GM21528 (cell line): ENCODE results near the gene RUVBL1.
"Not testable (repeated sequence)": the region's sequence is repeated elsewhere in the genome, so short reads cannot be mapped to it uniquely, and the experiment has no call there.

Experiments
- ATAC-seq: cut with Tn5 transposase; IDR thresholded peaks from one replicate; pipeline ENCODE4 v1.9.1; 2021; ENCODE audit warnings: mild to moderate bottlenecking, moderate library complexity; ENCODE audit not compliant: unreplicated experiment, low FRiP score

The RUVBL1 gene

DNA sequence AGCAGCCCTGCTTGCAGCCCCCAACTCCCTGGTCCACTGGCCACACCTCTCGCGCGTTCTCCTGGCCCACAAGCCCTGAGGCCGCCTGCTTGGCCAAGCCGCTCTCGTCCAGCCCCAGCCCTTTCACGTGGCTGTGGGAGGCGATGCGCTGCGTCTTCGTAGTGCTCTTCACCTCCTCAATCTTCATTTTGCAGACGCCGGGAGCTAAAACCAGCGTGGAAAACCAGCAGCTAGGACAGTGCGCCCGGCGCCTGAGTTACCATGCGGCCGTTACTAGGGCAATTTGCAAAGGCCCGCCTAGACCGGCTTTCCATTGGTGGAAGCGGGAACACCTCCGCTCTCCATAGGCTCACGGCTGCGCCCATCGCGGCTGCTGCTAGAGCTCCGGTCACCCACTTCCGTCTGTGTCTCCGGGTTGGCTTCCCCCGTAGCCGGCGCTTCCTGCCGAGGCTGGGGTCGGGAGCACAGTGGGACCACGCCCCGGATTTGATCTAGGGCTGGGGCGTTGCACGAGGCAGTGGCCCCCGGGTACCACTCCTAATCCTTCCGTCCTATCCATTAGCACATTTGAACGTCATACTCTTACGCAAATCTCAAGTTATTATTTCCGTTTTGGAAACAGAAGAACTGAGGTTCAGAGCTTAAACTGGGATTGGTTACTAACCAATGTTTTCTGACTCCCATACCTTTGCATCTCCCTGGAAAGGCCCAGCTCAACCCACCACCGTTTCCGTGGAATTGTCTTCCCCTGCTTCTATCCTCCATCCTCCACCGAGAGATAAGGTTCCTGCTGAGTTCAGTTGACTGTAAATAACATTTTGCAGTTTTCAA is at the start of gene RUVBL1:
Gene RUVBL1 (minus strand): TSS at position 275 of the 831 bp plus-strand sequence. CDS start 88 bp downstream, at position 187.
- peak; percentile 95 for ATAC-seq

DNA sequence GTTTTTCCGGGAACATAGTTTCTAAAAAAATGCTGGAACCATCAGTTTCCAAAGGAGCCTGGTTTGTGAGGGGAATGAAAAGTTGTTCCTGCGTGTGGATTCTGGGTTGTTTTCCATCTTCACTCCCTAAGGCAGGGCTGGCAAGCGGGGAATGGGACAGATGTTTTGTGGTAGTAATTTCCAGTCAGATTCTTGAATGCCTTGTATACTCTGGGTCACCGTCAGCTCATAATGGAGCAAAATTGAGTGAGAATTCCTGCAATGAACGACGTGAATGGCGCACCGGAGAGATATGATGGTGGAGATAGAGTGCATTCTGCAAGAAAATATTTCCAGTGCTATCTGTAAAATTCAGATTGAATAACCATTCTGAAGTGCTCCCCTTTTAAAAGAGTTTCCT is 49.6 kb upstream of the RUVBL1 start:
- no peak for ATAC-seq

DNA sequence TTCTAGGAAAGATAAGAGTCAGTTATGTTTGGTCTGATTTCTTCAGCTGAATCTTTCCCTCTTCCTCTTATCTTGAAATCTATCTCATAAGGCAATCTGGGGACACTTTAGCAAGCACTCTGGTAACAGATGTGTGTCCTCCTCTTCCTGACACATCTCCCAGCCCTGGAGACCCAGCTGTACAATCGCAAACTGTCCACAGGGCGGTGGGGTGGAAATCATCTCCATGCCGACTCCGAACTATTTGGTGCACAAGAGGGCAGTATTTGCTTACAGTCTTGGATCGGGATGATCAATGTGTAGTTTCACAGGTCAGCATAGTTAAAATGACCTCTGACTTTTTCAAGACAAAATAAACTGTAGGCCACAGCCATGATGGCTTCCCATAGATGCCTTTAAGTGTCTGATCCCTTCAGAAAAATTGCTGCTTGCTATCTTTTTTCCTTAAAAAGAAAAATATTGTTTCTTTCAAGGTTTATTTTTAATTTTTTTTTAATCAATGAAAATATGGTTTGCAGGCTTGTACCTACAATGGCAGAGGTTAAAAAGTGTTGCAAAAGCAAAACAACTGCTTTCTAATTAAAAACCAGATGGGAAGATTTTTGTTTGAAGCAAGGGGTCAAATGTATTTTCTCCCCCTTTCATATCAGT is 47.4 kb upstream of the RUVBL1 start:
- ATAC-seq = no peak

DNA sequence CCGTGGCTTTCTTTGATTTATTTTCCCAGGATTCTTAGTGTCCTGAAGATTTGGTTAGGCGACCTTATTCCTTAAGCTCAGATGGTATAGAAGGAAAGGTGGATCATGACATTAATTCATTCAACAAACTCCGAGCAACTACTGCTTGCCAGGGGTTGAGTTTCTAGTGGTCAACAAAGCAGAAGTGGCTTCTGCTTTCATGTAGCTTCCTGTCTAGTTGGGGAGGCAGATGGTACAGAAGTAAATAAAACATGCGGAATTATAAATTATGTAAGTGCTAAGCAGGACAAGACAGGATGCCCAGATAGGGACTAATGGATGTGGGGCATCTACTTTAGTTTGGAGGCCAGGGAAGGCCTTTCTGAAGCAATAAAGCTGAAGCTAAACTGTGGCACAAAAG is 45.2 kb upstream of the RUVBL1 start:
- ATAC-seq = no peak

DNA sequence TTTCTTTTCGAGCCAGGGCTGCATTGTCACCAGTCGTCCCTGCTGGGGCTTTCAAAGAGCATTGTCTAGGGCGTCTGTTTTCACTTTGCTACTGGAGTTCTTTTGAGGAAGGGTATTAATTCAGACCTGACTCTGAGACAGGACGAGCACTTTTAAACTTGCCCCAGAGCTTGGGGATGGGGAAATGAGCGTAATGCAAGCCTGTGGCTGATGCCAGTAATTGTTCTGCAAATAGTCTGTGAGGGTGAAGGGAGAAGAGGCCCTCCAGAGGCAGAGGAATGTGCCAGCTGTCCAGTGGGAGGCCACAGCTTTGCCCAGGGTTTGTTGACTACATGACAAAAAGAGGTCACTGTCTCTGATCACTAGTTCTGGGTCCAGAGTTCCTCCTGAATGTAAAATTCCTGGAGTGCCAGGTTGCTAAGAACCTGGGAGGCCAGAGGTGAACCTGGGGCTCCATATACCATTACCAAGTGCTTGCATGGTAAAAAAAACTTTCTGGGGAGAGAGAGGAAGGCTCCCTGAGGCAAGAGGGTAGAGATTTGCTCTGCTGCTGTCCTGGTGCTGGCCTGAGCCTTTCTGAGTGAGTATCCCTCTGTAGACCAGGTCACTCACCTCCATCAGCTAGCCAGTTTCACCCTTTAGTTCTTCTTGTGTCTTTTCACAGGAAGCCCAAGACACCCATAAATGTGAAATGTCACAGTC is 44.5 kb upstream of the RUVBL1 start:
- no peak for ATAC-seq

DNA sequence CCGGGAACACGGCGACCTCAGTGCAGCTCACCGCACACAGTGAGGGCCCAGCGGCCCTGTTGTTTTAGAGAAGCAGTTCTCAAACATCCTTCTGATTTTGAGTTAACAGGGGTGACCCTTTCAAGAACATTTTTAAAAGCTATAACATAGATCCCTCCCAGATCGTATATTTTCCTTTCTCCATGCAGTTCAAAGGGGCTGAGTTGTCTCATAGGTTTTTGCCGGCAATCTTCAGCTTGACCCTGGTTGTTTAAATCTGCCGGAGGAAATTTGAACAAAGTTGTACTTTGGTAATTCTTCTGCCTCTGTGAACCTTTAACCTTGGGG is 44.0 kb upstream of the RUVBL1 start:
- ATAC-seq = no peak

DNA sequence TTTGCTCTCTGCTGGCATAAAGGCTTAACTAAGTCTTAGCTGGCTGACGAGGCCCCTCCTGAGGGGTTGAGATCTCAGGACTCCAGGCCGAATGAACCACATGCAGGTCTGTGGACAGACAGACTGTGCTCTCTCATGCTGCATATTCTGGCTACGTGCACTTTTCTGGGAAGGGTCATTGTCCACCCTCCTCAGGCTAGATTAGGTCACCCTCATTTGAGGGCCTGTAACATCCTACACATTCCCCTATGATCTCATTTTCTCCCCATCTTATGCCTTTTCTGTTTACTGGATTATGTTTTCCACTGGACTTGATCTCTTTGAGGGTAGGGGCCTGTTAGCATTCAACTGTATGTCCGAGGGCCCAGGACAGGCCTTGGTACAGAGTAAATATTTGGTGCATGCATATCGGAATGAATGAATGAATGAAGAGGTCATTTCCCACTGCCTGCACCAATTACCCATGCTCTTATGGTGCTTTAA is 43.4 kb upstream of the RUVBL1 start:
- ATAC-seq = no peak

DNA sequence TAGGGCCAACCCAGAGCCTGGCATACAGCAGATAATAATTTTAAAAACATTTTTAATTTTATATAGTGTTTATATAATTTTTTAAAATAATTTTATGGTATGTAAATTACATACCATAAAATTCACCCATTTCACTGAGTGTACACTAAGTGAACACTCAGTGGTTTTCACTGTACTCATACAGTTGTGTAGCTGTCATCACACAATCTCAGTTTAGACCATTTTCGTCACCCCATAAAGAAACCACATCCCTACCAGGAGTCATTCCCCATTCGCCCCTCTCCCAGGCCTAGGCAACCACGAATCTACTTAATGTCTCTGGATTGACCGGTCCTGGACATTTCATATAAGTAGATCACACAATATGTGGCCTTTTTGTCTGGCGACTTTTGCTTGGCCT is 39.8 kb upstream of the RUVBL1 start:
- ATAC-seq = no peak

DNA sequence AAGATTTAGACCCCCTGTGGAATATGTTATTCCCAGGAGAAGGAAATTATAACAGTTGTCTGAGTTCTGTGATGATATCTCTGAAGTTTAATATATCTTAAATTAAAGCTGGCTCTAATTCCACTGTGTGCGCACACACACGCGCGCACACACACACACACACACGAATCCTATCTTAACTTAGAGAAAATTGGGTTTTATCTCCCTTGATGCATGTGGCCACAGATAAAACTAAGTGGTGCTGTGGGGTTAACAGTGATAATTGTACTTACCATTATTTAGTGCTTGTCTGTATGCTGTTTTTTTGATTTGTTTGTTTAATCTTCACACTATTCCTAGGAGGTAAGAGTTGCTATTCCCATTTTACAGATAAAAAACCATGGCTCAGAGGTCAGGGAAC is 37.0 kb upstream of the RUVBL1 start:
- ATAC-seq = no peak

DNA sequence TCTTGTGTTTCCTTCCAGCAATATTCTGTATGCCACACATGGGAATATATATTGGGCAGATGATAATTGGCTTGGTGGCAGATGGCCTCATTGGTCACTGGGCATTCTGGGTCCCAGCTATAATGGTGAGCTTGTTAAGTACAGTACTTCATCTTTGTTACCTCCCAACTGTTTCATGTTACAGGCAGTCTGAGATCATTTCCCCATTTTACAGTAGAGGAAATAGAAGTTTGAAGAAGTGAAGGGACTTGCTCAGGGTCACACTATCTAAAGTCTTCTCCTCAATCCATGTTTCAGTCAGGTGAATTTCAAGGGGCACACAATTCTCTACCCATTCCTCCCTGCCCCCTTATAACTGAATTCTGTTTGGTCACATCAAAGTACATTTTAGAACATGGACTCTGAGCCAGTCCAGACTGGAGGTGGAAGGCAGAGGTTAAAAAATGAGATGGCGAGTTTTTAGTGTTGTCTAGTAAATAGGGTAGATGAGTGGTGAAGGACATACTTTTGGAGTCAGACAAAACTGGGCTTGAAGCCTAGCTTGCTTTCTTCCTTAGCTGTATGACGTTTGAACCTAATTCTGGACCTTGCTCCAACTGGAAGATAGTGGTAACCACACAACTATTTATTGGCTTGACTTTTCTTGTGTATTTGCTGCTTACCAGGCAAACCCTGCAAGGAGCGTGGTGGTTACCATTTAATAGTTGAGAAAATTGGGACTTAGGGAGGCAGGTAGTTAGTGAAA is 32.2 kb upstream of the RUVBL1 start:
- no peak for ATAC-seq

DNA sequence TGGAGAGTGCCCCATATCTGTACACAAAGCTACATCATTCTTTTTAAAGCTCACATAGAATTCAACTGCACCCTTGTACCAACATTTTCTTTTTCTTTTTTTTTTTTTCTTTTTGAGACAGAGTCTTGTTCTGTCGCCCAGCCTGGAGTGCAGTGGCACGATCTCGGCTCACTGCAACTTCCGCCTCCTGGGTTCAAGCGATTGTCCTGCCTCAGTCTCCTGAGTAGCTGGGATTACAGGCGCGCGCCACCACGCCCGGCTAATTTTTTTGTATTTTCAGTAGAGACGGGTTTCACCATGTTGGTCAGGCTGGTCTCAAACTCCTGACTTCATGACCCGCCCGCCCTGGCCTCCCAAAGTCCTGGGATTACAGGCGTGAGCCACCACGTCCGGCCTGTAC is 30.7 kb upstream of the RUVBL1 start:
- ATAC-seq = not testable (repeated sequence)

DNA sequence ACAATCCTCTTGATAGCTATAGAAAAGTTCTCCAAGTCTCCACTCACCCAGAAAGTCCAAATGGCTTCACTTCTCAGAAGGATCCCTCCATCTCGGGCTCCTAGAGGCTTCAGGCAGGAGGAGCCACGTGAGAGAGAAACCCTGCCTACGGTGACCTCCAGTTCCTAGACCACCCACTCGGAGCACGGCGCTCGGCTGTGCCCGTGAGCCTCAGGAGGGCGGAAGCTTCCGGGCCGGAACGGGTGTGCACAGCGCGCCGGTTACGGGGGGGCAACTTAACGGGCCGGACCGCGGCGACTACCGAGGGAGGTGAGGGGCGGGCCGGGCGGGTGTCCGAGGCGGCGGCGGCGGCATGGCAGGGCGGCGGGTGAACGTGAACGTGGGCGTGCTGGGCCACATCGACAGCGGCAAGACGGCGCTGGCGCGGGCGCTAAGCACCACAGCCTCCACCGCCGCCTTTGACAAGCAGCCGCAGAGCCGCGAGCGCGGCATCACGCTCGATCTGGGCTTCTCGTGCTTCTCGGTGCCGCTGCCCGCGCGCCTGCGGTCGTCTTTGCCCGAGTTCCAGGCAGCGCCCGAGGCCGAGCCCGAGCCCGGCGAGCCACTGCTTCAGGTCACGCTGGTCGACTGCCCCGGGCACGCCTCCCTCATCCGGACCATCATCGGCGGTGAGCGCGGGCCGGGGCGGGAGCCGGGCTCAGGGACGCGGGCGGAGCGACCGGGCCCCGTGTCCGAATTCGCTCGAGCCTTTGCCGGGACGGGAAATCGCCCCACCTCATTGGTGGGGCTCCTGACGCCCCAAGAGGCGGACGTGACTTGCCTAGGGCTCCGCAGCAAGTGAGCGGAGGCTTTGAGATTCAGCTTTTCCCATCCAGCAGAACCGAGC is 29.8 kb upstream of the RUVBL1 start, which contains the start of gene EEFSEC:
Gene EEFSEC (plus strand): TSS at position 326 of the 886 bp plus-strand sequence. CDS start 27 bp downstream, at position 353.
- peak; percentile 88 for ATAC-seq

DNA sequence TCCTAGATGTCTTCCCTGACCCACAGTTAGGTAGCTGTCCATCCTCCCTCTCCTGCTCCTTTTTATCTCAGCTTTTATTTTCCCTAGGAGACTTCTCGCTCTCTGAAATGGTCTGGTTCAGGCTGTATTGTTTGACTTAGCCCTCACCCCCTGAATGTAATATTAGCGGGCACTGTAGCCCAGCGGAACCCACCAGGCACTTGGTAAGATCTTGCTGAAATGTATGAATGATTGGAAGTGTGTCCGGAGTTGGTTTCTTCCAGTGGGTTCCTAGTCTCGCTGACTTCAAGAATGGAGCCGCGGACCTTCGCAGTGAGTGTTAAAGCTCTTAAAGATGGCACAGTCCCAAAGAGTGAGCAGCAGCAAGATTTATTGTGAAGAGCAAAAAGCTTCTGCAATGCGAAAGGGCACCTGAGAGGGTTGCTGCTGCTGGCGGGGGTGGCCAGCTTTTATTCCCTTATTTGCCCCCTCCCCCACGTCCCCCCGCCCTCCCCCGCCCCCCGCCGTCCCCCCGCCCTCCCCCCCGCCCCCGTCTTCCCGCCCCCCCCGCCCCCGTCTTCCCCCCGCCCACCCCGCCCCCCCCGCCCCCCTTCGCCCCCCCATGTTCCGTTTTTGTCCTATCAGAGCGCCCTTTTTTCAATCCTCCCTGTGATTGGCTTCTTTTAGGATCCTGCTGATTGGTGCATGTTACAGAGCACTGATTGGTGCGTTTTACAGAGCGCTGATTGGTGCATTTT is 29.0 kb upstream of the RUVBL1 start:
- ATAC-seq = peak; percentile 36

DNA sequence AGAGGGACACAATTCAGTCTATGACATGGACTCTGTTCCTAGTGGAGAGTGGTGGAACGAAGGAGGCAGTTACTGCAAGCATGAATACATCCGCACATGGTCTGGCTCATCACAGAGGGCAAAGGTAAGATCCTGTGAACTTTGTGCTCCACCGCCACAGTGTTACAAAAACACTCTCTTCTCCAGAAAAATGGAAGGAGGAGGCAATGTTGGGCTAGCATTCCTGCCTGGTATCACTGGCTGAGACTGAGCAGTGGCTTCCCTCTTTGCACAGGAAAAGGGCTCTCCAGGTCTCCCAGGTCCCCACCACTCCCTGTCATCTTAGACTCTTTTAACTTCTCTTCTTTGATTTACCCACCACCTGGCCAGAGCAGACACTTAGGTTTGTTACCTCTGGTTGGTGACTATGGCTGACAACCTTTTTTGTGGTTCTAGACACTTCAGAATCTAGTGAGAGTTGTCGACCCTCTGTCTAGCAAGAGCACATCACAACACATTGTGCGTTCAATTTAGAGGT is 28.2 kb upstream of the RUVBL1 start:
- no peak for ATAC-seq

DNA sequence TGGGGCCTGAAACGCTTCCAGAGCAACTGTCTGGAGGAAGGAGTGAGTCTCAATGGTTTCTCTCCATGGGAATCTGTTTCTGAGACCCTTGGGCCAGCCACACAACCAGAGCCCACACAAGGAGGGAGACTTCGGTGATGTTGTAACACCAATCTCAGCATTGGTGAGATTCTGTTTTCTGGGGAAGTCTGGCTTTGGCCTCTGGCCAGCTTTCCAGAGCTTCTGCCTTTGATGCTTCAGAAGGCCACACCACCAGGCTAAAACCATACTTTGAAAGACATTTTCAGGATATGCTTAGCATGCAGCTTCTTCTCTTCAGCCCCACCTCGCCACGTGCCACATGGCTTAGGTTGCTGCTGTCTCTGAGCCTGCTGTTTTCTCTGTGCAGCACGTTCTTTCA is 26.0 kb upstream of the RUVBL1 start:
- ATAC-seq = no peak

DNA sequence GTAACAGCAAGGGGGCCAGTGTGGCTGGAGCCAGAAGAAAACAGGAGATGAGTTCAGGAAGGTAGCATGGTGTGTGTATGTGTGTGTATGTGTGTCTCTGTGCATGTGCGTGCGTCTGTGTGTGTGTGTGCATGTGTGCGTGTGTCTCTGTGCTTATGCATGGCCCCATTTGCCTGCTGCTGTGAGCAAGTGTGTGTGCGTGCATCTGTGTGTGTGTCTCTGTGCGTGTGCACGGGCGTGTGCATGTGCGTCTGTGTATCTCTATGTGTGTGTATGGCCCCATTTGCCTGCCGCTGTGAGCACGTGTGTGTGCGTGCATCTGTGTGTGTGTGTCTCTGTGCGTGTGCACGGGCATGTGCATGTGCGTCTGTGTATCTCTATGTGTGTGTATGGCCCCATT is 22.6 kb upstream of the RUVBL1 start:
- ATAC-seq = no peak

DNA sequence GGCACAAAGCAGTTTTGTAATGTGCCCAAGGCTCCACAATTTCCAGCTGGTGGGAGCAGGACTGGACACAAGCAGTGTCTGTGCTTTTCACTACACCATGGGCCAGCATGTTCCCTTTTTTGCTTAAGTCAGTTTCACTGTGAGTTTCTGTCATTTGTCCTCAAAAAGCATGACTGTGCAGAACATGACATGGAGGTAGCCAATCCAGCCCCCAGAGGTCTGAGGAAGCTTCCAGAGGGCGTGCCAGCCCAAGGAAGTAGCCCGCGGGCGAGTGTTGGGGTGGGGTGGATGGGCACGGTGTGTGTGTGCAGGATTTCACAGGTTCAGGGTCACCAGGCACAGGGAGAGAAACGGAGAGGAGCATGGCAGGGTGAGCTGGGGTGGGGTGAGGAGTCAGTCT is 21.7 kb upstream of the RUVBL1 start:
- ATAC-seq = no peak

DNA sequence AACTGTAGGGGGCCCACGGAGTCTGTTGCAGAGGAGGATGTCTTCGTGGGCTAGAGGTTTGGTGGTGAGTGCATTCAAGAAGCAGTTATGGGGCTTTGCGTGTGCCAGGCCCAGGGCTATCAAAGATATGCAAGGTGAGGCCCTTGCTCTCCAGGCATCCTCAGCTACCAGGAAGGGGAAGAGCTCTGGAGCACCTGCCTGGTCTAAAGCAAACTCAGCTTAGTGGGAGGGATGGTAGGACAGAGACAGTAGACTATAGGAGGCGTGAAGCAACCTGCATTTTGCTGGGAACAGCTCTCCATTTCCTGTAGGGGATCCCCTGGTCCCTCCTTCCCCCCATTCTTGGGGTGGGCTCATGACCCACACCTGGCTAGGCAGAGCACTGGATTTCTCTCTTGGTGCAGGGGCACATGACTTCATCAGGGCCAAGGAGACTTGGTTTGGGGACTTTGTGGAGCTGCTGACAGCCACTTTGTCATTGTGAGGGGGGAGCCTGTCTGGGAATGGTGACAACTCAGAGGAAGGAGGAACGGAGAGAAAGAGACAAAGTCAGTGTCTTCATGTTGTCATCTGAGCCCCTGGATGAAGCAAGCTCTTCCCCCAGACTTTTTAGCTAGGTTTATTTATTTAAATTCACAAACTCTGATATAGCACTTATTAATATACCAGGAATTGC is 21.0 kb upstream of the RUVBL1 start:
- no peak for ATAC-seq
